HG03159 (cell line): ENCODE measurements around the gene REPS2.

Source experiments
- ATAC-seq: cut with Tn5 transposase; IDR thresholded peaks from one replicate; pipeline ENCODE4 v1.9.1; 2021; ENCODE audit warnings: mild to moderate bottlenecking, moderate library complexity; ENCODE audit not compliant: unreplicated experiment

Gene REPS2

GRCh38 chrX:16997313-16997712, 50.9 kb downstream of the REPS2 start:
- ATAC-seq, result no peak

GRCh38 chrX:16999275-16999674, 52.8 kb downstream of the REPS2 start:
- ATAC-seq, result no peak

DNA sequence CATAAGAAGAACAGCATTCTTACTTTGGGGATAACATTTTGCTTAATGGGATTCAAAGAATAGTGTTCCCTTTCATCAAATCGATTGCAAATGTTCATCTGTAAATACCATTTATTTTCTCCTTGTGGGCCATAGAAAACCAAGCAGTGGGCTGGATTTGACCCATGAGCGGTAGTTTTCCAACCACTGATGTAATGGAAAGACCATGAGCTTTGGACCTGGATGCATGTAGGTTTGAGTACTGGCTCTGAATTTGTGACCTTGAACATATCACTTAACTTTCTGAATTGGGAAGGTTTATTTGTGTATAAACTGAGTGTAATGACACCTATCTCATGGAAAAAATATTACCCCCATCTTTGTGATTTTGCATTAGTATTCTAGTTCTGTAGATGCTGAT, 54.3 kb downstream of the REPS2 start:
- no peak for ATAC-seq

GRCh38 chrX:17005712-17006368, 59.4 kb downstream of the REPS2 start:
- ATAC-seq, result no peak

DNA sequence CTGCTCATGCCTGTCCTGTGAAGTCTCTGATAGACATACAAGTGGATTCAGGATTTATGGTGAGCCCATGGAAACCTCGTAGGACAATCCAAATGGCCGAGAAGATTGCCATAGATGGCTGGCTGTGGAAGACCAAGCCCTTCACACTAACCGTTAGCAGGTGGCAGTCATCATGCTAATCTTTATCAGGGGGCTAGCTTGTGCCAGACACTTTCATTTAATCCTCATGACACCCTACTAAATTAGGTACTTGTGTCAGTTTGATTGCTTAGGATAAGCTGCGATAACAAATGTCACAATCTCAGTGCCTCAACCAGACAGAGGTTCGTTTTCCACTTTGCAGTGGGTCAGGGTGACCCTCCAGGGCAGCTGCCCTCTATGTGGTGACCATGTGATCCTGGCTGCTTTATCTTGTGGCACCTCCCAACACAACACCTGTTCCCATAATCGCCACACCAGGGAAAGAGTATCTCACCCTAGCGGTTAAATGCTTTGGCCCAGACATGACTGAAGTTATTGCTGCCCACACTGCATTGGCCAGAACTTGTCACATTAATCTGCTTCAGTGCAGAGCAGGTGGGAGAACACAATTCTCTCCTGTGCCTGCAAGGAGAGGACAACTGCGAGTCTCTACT, 60.8 kb downstream of the REPS2 start:
- ATAC-seq, result no peak

- no peak for ATAC-seq
Observed at GRCh38 chrX:17009856-17010625, 63.6 kb downstream of the REPS2 start.

- no peak for ATAC-seq
Observed at GRCh38 chrX:17012465-17012864, 66.0 kb downstream of the REPS2 start.

GRCh38 chrX:17014216-17014615, 67.8 kb downstream of the REPS2 start:
- ATAC-seq, result no peak

GRCh38 chrX:17017134-17017533, 70.7 kb downstream of the REPS2 start:
- no peak for ATAC-seq

GRCh38 chrX:17020356-17020755, 73.9 kb downstream of the REPS2 start:
- ATAC-seq, result no peak

GRCh38 chrX:17020851-17021821, 74.7 kb downstream of the REPS2 start:
- ATAC-seq, result no peak

GRCh38 chrX:17021851-17022604, 75.6 kb downstream of the REPS2 start:
- no peak for ATAC-seq

DNA sequence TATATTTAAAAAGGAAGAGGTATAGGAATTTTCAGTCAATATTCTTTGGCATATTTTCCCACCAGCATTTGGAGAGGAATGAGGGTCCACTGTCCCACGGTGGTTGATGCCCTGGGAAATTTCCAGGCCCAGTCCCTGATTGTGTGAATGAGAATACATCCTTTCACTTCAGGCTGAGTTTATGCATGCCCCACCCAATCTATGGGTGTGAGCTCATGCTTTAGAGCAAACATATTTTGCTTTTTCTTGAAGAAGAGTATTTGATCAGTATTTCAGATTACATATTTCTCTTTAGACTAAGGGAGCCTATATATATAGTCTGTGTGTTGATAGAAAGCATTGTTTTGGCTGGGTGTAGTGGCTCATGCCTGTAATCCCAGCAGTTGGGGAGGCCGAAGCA, 77.2 kb downstream of the REPS2 start:
- no peak for ATAC-seq

DNA sequence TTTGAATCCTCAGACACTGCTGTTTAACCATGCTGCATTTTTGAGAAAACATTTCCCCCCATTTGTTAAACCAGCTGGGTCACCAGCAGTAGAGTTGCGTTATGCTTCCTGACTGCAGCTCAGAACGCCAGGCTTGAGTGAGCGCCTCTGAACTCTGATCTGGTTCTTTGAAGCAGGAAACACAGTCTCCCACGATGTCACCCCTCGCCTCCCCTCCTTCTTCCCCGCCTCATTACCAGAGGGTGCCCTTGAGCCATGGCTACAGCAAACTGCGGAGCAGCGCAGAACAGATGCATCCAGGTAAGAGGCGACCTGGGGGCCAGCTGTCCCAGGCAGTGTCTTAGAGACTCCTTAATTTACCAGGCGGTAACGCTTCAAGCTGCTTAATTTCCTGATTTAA, 78.4 kb downstream of the REPS2 start:
- ATAC-seq, result no peak

DNA sequence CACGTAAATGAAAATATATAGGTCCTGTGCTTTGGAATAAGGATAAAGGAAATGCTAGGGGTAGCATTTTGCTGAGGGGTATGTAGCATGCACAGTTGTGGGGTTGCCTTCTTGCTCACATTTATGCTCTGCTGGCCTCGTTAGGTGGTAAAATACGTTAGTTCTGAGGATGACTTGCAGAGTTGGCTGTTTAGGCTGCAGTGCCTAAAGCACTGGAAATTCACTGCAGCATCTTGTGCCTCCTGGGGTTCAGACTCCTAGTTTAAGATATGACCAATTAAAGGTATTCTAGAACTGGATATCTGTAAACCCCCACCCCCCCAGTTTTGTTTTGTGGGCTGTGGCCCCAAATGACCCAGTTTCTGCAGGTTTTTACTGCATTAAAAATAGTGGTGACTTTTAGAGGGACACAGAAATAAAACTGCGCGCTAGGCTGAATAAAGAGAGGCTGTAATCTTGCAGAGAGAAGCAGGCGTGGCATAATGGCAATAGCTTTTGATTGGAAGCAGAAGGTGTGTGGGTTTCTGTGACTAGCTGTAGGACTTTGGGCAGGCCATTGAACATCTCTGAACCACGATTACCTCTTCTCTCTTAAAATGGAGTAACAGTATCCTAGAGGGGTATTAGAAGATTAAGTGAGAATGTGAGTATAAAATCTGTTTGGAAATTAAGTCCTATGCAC, 79.3 kb downstream of the REPS2 start:
- no peak for ATAC-seq

GRCh38 chrX:17027931-17028330, 81.5 kb downstream of the REPS2 start:
- no peak for ATAC-seq

GRCh38 chrX:17028356-17028755, 81.9 kb downstream of the REPS2 start:
- no peak for ATAC-seq

DNA sequence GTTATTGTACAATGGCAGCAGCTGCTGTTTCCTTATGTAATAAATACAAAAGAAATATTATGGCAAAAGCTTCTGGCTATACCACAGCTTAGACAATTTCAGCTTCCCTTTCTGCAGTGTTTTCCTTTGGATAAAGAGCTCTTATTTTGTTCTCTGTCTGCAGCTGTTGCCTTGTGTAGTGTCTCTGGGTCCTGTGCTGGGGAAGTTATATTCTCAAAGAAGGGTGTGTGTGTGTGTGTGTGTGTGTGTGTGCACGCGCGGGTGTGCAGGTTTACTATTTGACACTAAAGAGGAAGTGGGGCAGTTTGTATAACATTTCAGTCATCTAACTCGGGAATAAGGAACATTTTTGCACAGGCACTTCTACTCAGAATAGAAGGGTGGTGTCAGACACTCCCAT, 83.6 kb downstream of the REPS2 start:
- no peak for ATAC-seq

GRCh38 chrX:17030580-17031270, 84.3 kb downstream of the REPS2 start:
- ATAC-seq, result no peak
